MG63 (cell line): ENCODE measurements around the gene SLC16A12. TPM values are rescaled to one million over a fixed set of nuclear protein-coding genes. Genes with fewer than 3 reads are reported as not detected.
"Not testable (repeated sequence)": the region's sequence is repeated elsewhere in the genome, so short reads cannot be mapped to it uniquely, and the experiment has no call there.

ENCODE experiments used
- DNase-seq: peaks from one replicate; pipeline ENCODE4 v3.0.0-alpha.2; 2020
- H3K27me3 ChIP-seq: fragments of 250-450 bp; sonication (Bioruptor Pico); 2 replicates; pipeline ENCODE4 v1.5.1; 2020; ENCODE audit warnings: mild to moderate bottlenecking, moderate library complexity
- H3K36me3 ChIP-seq: fragments of 250-450 bp; sonication (Bioruptor Pico); 2 replicates; pipeline ENCODE4 v1.5.1; 2020; ENCODE audit warnings: mild to moderate bottlenecking, moderate library complexity
- H3K4me3 ChIP-seq: fragments of 250-450 bp; sonication (Bioruptor Pico); 2 replicates; pipeline ENCODE4 v1.5.1; 2020; ENCODE audit warnings: mild to moderate bottlenecking, moderate library complexity
- H3K9me3 ChIP-seq: fragments of 250-450 bp; sonication (Bioruptor Pico); 2 replicates; pipeline ENCODE4 v1.5.1; 2020; ENCODE audit warnings: mild to moderate bottlenecking, moderate library complexity
- total RNA-seq: library from RNA; depleted of rRNA; stranded (reverse); fragments of >200 nt; shearing (Covaris generic); gene quantifications from 2 replicates; pipeline ENCODE4 v1.2.3, GENCODE V29; 2014; ENCODE audit warnings: low replicate concordance

SLC16A12 gene
- total RNA-seq, 1 experiment from 2014 or later, result not detected

DNA sequence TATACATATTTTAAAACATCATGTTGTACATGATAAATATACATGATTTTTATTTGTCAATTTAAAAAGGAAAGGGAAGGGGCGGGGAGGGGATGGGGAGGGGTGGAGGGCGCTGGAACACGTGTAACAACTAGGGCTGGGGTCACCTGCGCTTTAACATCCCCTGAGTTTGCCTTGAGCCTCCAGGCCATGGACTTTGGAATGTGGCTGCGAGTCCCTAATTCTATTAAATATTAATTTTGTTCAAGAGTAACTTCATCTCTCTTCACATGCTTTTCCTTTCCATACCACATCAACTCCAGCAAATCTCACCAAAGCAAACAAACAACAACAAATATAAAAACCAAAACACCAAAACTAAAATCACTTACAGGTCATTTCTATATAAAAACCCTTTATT is 110.4 kb downstream of the SLC16A12 start:
- H3K4me3 ChIP-seq, result no peak overlapping the region
- peaks cover 14% of the 10 kb centered on the region for H3K36me3 ChIP-seq
- DNase-seq, result no peak

DNA sequence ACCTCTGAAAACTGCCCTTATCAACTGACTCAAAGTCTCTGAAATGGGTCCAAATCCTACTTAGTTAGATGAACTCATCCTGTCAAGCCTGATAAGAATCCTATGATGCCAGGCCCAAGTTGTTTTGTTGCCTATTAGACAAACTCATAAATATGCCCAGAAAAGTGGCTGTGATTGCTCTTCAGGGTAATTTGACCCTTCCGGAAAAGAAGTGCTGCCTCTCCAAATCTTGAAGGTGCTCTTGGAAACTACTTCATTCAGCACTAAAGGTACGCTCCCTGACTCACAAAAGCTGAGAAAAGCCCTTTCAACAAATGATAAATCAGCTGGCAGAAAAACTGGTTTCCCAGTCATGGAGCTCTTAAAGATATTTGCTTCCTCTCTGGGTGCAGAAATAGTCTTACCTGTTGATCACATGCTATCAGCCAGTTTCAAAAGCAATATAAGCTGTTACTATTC is 114.3 kb downstream of the SLC16A12 start:
- no peak for DNase-seq
- Histone ChIP-seq H3K4me3 (no peak overlapping the region), H3K36me3 (peaks cover 44% of the 10 kb centered on the region), H3K9me3 (no peaks in the 10 kb centered on the region), H3K27me3 (no peaks in the 10 kb centered on the region)

More for the DNA sequence above, 110.4 kb downstream of the SLC16A12 start:
- Histone ChIP-seq H3K27me3 (no peaks in the 10 kb centered on the region), H3K9me3 (no peaks in the 10 kb centered on the region)

DNA sequence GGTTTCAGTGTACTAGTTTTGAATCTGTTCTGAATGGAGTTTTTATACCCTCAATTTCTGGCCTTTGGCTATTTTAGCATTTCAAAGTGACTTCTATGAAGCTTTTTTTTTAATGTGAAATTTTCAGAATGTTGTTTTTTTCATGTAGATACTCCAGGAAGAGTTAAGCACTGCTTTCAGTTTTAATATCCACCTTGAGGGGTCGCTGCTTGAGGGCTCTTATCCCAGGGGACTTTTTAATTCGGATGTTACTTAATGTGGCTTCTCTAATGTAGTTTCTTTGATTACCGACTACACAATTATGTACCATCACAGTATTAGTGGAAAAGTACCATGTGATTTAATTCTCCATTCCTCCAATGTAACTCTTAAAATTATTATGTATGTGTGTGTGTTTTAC is 115.8 kb downstream of the SLC16A12 start:
- no peaks in the 10 kb centered on the region for H3K27me3 ChIP-seq
- H3K9me3 ChIP-seq, result no peaks in the 10 kb centered on the region
- peaks cover 44% of the 10 kb centered on the region for H3K36me3 ChIP-seq
- no peak overlapping the region for H3K4me3 ChIP-seq
- peak; percentile 5 for DNase-seq

DNA sequence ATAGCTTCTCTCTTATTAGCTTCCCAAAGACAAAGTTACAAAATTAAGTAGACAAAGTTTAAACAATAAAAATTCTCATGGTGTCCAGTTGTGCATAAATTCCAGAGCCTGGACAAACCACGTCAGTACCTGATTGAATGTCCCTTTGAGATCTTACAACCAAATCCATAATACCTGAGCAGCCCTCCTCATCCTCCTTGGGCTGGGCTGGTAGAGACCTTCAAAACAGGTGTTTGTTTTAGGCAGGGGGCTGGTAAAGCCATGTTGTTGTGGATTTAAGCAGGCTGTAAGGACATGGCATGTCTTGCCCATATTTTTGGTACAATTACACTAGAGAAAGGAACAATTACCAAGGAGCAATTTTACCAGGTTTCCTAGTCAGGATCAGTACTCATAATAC is 118.9 kb downstream of the SLC16A12 start:
- Histone ChIP-seq H3K9me3 (no peaks in the 10 kb centered on the region), H3K27me3 (no peaks in the 10 kb centered on the region), H3K36me3 (peaks cover 45% of the 10 kb centered on the region), H3K4me3 (peak overlapping the region; percentile 70)
- no peak for DNase-seq

DNA sequence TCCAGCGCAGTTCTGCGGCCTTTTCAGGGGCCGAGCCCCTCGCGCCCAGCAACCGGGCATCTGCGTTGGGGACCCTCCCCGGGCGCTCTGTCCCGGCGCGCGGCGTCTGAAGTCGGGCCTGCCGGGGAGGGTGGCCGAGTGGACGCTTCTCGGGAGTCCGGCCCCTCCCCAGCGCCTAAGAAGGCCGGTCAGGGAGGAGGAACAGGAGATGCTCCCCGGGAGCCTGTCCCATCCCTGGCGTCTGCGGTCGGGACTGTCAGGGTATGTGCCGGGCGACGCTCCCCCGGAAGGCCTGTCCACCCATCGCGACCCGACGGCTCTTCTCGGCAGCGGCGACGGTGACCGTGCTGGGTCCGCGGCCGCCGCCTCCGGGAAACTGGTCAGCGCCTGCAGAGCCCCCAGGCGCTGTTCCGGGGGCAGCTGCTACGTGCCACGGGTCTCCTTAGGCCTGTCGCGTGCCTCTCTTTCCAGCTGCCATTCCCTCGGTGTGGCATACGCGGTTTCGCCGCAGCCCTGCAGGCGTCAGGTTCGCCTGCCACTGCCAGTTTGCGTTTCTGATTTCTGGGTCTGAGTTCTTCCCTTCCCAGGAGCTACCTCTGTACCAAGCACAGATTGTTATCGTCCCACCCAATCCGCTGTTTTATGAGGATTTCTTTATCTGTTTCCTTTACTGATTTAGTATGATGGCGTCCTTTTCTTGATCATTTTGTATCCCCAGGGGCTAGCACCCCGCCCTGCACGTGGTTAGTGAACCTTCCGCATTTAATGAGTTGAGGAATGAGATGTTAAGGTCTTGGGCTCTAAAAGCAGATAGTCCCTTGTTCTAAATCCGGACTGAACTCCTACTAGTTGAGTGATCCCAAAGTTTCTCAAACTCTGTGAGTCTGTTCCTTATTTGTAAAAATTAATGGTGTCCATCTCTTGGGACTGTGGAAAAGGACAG is 120.2 kb downstream of the SLC16A12 start:
- Histone ChIP-seq H3K27me3 (no peaks in the 10 kb centered on the region), H3K4me3 (peak overlapping the region; percentile 70), H3K9me3 (no peaks in the 10 kb centered on the region), H3K36me3 (peaks cover 34% of the 10 kb centered on the region)
- peak; percentile 56 for DNase-seq

DNA sequence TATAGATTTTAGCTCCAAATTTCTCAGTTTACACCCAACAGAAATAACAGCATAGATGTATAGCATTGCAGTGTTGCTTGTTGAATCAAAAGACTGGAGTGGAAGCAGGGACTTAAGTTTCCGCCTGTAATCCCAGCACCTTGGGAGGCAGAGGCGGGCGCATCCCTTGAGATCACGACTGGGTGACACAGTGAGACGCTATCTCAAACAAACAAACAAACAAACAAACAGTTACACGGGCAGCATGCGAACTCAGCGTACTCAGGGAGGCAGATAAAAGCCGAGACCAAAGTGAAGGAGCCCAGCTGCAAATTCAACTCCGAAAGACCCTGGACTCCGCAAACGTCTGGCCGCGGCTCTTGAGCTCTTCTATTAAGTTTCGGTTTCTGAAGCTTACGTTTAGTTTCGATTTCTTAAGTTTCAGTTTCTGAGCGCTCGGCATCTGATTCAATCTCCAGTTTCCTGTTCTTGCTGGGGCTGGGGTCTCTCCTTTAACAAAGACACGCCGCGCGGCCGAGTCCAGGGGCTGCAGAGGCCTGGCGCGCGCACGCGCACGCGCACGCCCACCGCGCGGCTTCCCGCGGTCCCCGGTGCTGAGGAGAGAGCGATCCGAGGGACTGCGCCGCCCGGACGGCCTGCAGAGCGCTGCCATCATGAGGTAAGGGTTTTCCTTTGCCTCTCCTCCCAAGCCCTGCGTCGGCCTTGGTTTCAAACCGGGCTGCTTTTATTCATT is 121.1 kb downstream of the SLC16A12 start, which contains the start of gene IFIT5:
Gene IFIT5 (plus strand): TSS at position 423 of the 733 bp plus-strand sequence. CDS start 231 bp downstream, at position 654.
- Histone ChIP-seq H3K9me3 (no peaks in the 10 kb centered on the region), H3K4me3 (peak within 1 kb of the TSS; percentile 70), H3K27me3 (no peaks in the 10 kb centered on the region), H3K36me3 (peaks cover 26% of the 10 kb centered on the region)
- DNase-seq, result peak; percentile 77

DNA sequence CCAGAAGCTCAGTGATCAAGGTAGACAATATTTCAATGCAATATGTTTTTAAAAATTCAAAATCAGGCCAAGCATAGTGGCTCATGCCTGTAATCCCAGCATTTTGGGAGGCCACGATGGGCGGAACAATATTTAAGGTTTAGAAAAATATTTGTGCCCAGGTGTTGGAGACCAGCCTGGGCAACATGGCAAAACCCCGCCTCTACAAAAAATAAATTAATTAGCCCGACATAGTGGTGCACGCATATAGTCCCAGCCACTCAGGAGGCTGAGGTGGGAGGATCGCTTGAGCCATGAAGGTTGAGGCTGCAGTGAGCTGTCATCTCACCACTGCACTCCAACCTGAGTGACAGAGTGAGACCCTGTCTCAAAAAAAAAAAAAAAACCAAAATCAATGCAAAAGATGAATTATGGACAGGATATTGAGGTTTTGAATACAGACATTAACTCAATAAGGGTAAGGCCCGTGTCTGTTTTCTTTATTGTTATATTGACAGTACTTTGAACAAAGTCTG is 121.9 kb downstream of the SLC16A12 start:
- no peaks in the 10 kb centered on the region for H3K9me3 ChIP-seq
- peaks cover 19% of the 10 kb centered on the region for H3K36me3 ChIP-seq
- DNase-seq, result no peak
- H3K27me3 ChIP-seq, result no peaks in the 10 kb centered on the region
- H3K4me3 ChIP-seq, result peak overlapping the region; percentile 70

DNA sequence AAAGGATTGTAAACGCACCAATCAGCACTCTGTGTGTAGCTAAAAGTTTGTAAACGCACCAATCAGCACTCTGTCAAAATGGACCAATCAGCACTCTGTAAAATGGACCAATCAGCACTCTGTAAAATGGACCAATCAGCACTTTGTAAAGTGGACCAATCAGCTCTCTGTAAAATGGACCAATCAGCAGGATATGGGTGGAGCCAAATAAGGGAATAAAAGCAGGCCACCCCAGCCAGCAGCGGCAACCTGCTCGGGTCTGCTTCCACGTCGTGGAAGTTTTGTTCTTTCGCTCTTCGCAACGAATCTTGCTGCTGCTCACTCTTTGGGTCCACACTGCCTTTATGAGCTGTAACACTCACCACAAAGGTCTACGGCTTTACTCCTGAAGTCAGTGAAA is 123.1 kb downstream of the SLC16A12 start:
- not testable (repeated sequence) for H3K4me3 ChIP-seq, DNase-seq, H3K9me3 ChIP-seq, H3K36me3 ChIP-seq, H3K27me3 ChIP-seq

DNA sequence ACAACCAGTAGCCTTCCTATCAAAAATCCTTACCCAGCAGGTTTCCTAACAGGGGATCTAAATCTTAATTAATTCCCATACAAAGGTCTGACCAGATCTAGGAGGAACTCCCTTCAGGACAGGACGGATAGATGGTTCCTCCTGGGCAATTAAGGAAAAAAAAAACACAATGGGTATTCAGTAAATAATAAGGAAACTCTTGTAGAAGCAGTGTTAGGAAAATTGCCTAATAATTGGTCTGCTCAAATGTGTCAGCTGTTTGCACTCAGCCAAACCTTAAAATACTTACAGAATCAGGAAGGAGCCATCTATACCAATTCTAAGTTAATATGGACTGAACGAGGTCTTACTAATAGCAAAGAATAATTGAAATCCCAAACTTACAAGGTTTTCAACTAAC is 124.3 kb downstream of the SLC16A12 start:
- H3K27me3 ChIP-seq, DNase-seq, H3K4me3 ChIP-seq, H3K9me3 ChIP-seq, H3K36me3 ChIP-seq: not testable (repeated sequence)

DNA sequence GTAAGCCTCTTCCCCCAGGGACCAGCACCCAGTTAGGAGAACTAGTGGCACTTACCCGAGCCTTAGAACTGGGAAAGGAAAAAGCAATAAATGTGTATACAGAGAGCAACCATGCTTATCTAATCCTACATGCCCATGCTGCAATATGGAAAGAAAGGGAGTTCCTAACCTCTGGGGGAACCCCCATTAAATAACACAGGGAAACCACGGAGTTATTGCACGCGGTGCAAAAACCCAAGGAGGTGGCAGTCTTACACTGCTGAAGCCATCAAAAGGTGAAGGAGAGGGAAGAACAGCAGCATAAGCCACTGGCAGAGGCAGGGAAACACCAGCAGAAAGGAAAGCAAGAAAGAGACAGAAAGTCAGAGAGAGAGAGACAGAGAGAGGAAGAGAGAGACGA is 124.8 kb downstream of the SLC16A12 start:
- not testable (repeated sequence) for H3K36me3 ChIP-seq, H3K4me3 ChIP-seq, H3K27me3 ChIP-seq, H3K9me3 ChIP-seq, DNase-seq

DNA sequence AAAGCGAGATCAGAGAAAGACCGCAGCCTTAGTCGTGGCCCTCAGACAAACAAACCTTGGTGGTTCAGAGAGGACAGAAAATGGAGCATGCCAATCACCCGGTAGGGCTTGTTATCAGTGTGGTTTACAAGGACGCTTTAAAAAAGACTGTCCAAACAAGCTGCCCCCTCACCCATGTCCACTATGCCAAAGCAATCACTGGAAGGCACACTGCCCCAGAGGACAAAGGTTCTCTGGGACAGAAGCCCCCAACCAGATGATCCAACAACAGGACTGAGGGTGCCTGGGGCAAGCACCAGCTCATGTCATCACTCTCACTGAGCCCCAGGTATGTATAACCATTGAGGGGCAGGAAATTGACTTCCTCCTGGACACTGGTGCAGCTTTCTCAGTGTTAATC is 126.1 kb downstream of the SLC16A12 start:
- not testable (repeated sequence) for DNase-seq

DNA sequence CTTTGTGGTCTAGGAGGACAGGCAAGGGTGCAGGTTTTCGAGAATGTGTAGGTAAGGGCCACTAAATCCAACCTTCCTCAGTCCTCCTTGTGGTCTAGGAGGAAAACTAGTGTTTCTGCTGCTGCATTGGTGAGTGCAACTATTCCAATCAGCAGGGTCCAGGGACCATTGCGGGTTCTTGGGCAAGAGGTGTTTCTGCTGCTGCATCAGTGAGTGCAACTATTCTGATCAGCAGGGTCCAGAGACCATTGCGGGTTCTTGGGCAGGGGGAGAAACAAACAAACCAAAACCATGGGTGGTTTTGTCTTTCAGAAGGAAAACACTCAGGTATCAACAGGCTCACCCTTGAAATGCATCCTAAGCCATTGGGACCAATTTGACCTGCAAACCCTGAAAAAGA is 127.6 kb downstream of the SLC16A12 start:
- H3K9me3 ChIP-seq, result not testable (repeated sequence)

More for the DNA sequence above, 126.1 kb downstream of the SLC16A12 start:
- not testable (repeated sequence) for H3K36me3 ChIP-seq, H3K4me3 ChIP-seq, H3K27me3 ChIP-seq, H3K9me3 ChIP-seq

DNA sequence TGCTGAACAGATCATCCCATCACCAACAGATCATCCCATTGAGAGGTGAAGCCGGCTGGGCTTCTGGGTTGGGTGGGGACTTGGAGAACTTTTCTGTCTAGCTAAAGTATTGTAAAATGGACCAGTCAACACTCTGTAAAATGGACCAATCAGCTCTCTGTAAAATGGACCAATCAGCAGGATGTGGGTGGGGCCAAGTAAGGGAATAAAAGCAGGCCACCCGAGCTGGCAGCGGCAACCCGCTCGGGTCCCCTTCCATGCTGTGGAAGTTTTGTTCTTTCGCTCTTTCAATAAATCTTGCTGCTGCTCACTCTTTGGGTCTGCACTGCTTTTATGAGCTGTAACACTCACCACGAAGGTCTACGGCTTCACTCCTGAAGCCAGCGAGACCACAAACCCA is 129.2 kb downstream of the SLC16A12 start:
- DNase-seq, H3K27me3 ChIP-seq, H3K9me3 ChIP-seq, H3K36me3 ChIP-seq, H3K4me3 ChIP-seq: not testable (repeated sequence)

More for the DNA sequence above, 127.6 kb downstream of the SLC16A12 start:
- not testable (repeated sequence) for H3K36me3 ChIP-seq, H3K4me3 ChIP-seq, DNase-seq, H3K27me3 ChIP-seq

DNA sequence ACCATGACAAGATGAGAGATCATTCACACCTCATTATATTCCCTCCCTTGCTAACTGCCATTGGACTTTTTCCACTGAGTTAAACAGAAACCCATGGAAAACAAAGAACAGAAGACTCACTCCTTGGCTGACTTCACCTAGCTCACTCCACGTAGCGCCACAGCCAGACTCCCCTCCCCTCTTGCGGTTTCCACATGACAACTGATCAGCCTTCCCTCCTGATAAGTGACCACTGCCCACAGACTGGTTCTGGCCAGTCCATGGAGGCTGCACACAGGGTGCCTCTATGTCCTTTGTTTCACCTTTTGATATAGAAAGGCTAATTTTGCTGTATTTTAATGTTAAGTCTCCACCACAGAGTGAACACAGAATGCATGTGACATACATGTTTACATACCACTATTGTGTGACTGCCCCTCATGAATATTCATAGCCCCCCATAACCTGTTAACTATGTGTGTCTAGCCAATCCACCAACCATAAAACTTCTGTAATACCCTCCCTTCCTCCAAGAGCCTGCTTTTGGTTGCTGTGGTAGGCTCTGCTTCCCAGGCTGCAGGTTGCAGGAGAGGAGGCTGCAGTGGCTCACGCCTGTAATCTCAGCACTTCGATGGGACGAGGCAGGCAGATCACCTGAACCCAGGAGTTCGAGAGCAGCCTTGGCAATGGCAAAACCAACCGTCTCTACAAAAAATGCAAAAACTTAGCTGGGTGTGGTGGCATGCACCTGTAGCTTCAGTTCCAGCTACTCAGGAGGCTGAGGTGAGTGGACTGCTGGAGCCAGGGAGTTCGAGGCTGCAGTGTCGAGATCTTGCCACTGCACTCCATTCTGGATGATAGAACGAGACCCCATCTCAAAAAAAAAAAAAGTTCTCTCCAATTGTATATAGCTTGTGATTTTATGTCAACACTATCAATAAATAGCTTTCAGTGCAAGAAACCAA is 131.0 kb downstream of the SLC16A12 start:
- DNase-seq, result no peak
- Histone ChIP-seq H3K27me3 (no peaks in the 10 kb centered on the region), H3K4me3 (no peak overlapping the region), H3K36me3 (peaks cover 7% of the 10 kb centered on the region), H3K9me3 (no peaks in the 10 kb centered on the region)

DNA sequence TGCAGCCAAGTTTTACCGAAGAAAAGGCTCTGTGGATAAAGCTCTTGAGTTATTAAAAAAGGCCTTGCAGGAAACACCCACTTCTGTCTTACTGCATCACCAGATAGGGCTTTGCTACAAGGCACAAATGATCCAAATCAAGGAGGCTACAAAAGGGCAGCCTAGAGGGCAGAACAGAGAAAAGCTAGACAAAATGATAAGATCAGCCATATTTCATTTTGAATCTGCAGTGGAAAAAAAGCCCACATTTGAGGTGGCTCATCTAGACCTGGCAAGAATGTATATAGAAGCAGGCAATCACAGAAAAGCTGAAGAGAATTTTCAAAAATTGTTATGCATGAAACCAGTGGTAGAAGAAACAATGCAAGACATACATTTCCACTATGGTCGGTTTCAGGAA is 132.4 kb downstream of the SLC16A12 start:
- no peak overlapping the region for H3K4me3 ChIP-seq
- no peaks in the 10 kb centered on the region for H3K27me3 ChIP-seq
- H3K9me3 ChIP-seq, result no peaks in the 10 kb centered on the region
- peaks cover 7% of the 10 kb centered on the region for H3K36me3 ChIP-seq
- DNase-seq, result no peak

DNA sequence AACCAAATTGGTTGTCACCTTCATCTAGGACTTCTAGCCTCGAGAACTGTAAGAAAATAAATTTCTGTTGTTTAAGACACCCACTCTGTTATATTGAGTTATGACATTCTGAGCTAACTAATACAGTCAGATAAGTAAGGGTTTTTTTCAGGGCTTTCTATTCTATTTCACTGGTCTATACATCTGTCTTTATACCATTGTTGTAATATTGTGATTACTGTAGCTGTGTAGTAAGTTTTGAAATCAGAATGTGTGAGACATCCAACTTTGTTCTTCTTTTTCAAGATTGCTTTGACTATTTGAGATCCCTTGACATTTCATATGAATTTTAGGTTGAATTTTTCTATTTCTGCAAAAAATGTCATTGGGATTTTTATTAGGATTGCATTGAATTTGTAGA is 135.4 kb downstream of the SLC16A12 start:
- H3K9me3 ChIP-seq, result no peaks in the 10 kb centered on the region
- H3K4me3 ChIP-seq, result no peak overlapping the region
- peaks cover 10% of the 10 kb centered on the region for H3K36me3 ChIP-seq
- no peaks in the 10 kb centered on the region for H3K27me3 ChIP-seq
- no peak for DNase-seq
